GM12864 (cell line): ENCODE data around the gene ADAMTS1.

Source experiments
- DNase-seq: peaks from one replicate; pipeline ENCODE4 v3.0.0-alpha.2; 2011; ENCODE audit warnings: low read depth
- H3K4me3 ChIP-seq: 2 replicates; pipeline ENCODE4 v1.5.1; 2011; ENCODE audit warnings: mild to moderate bottlenecking, low read depth, low read length, control low read depth
- CTCF ChIP-seq: IDR thresholded peaks from 2 replicates; pipeline ENCODE4 v1.5.1; 2011; ENCODE audit warnings: low read depth, mild to moderate bottlenecking, moderate library complexity, low read length, control low read depth, inconsistent platforms; ENCODE audit errors: missing control alignments

The ADAMTS1 gene

GRCh38 chr21:26833011-26833410 lies 12.2 kb downstream of the ADAMTS1 start:
- TF ChIP-seq CTCF, result no peak
- no peak overlapping the region for H3K4me3 ChIP-seq
- DNase-seq, result no peak

DNA sequence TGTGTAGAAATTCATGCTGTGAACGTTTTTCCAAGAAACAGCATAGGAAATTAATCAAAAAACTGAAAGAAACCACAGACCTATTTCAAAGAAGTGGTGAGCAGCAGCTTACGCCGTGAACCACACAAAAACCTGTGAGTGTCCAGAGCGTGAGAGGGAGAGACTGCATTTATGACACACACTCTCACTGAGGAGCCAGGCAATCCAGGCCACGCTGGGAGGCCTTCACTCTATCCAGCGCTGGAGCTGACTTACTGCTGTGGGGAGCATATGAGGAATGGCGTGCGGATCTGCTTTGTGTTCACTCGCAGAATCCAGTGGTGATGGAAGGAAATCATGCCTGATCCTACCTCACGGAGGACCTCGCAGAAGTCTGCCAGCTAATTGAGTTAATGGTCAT lies 12.7 kb downstream of the ADAMTS1 start:
- no peak for DNase-seq
- TF ChIP-seq CTCF, result no peak
- H3K4me3 ChIP-seq, result no peak overlapping the region

DNA sequence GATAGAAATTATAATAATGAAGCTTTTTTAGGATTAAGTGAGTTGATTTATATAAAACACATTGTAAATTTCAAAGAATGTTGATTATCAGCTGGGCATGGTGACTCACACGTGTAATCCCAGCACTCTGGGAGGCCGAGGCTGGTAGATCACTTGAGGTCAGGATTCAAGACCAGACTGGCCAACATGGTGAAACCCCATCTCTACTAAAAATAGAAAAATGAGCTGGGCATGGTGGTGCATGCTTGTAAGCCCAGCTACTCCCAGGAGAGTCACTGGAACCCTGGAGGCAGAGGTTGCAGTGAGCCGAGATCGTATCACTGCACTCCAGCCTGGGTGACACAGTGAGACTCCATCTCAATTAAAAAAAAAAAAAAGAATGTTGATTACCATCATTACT lies 18.4 kb downstream of the ADAMTS1 start:
- no peak for DNase-seq
- no peak overlapping the region for H3K4me3 ChIP-seq
- TF ChIP-seq CTCF, result no peak

GRCh38 chr21:26820509-26820908 lies 24.7 kb downstream of the ADAMTS1 start:
- no peak overlapping the region for H3K4me3 ChIP-seq
- TF ChIP-seq CTCF, result no peak
- no peak for DNase-seq

DNA sequence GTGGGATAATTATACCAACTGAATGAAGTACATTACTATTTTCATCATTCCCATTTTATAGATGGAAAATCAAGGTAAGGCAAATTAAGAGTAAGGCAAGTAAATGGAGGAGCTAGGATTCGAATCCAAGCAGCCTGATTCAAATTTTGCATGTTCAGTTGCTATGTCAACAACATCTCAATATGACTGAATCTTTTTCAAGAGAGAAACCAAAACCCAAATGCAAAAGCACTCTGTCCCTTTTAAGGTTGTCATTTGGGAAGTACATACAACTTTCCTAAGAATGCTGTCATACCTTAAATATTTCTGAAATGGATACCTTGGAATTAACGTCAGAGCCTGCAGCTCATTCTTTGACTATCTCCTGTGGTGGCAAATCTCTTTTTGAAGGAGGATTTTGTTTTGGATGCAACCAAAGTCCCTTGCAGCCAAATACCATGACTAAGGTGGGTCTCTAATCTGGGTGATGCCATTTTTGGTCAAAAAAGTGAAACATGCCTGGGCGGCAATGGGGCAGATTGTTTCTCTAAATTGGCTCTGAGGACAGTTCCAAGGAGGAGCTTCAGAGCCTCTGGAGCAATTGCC lies 25.4 kb downstream of the ADAMTS1 start:
- DNase-seq, result no peak
- no peak overlapping the region for H3K4me3 ChIP-seq
- TF ChIP-seq CTCF, result no peak

- DNase-seq, result no peak
- TF ChIP-seq CTCF, result no peak
- H3K4me3 ChIP-seq, result no peak overlapping the region
Observed at GRCh38 chr21:26818906-26819305, 26.3 kb downstream of the ADAMTS1 start.

DNA sequence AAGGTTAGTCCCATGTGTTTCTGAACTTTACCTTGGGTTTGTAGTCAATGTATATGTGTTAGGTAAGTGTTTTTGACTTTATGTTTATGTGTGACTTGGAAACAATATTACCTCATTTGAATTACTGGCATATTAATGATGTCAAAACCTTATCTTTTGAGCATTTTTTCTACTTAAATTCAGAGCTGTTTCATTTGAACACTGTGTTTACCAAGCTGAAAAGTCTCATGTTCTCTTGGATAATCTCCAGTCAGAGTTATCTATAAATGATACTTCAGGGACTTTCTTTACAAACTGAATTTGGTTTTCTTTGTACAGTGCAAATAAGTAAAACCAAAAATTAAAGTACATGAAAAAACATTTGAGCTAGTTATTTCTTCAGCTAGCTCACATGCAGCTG lies 30.0 kb downstream of the ADAMTS1 start:
- TF ChIP-seq CTCF, result no peak
- H3K4me3 ChIP-seq, result no peak overlapping the region
- no peak for DNase-seq
